SK-N-SH (cell line): ENCODE measurements around the gene DDX39B. TPM values are rescaled to one million over a fixed set of nuclear protein-coding genes. Genes with fewer than 3 reads are reported as not detected.
"Not testable (repeated sequence)": the region's sequence is repeated elsewhere in the genome, so short reads cannot be mapped to it uniquely, and the experiment has no call there.

Experiments
- CTCF ChIA-PET: fragments of 300-600, 350-600 bp; formaldehyde crosslinking; extraction: SDS; loops from one replicate; lab custom pipeline; 2021; lab: Yijun Ruan, JAX
- POLR2A ChIA-PET: fragments of 350-600 bp; sonication (Branson Sonifier 250); formaldehyde crosslinking; extraction: SDS; loops from one replicate; lab custom pipeline; 2020; ENCODE audit warnings: antibody characterized with exemption, inconsistent platforms; lab: Yijun Ruan, JAX
- DNase-seq: peaks from one replicate; pipeline ENCODE4 v3.0.0; 2012
- H2AFZ ChIP-seq: fragments of 200-600 bp; sonication (generic); 2 replicates; pipeline ENCODE4 v1.8.1; 2016; ENCODE audit warnings: antibody characterized with exemption, mild to moderate bottlenecking, low read depth
- H3F3A ChIP-seq: fragments of 200-600 bp; sonication (generic); replicated peaks from 2 replicates; pipeline ENCODE3; 2016; ENCODE audit warnings: antibody characterized with exemption, mild to moderate bottlenecking; ENCODE audit not compliant: insufficient read depth
- H3K27ac ChIP-seq, 2 experiments: fragments of 200-500 bp in 1 of 2; fragments of 200-600 bp in 1 of 2; sonication (Bioruptor generic) in 1 of 2; sonication (generic), shearing (Covaris generic) in 1 of 2; 2 replicates each; pipeline versions ENCODE4 v1.5.1 to v1.6.1; 2014 to 2016; ENCODE audit warnings: low read depth in 2 of 2, inconsistent platforms in 1 of 2, low read length in 1 of 2, mild to moderate bottlenecking in 1 of 2, mixed read lengths in 1 of 2
- H3K27me3 ChIP-seq: fragments of 200-600 bp; sonication (generic), shearing (Covaris generic); 2 replicates; pipeline ENCODE4 v1.6.1; 2016; ENCODE audit warnings: mixed run types; ENCODE audit not compliant: insufficient read depth
- H3K36me3 ChIP-seq, 2 experiments: fragments of 200-500 bp in 1 of 2; fragments of 200-600 bp in 1 of 2; sonication (Bioruptor generic) in 1 of 2; sonication (generic) in 1 of 2; replicated peaks in 1 of 2; 2 replicates each; pipeline versions ENCODE3 to v1.5.1; 2014 to 2016; ENCODE audit warnings: low read length in 1 of 2, mild to moderate bottlenecking in 1 of 2; ENCODE audit not compliant: insufficient read depth in 2 of 2, control insufficient read depth in 1 of 2
- H3K4me1 ChIP-seq, 2 experiments: fragments of 200-500 bp in 1 of 2; fragments of 200-600 bp in 1 of 2; sonication (Bioruptor generic) in 1 of 2; sonication (generic), shearing (Covaris generic) in 1 of 2; 2 replicates each; pipeline versions ENCODE4 v1.5.1 to v1.6.1; 2014 to 2016; ENCODE audit warnings: low read depth in 1 of 2, low read length in 1 of 2, mixed run types in 1 of 2; ENCODE audit not compliant: insufficient read depth in 2 of 2, control insufficient read depth in 1 of 2
- H3K4me2 ChIP-seq: fragments of 200-600 bp; sonication (generic), shearing (Covaris generic); 2 replicates; pipeline ENCODE4 v1.6.1; 2017; ENCODE audit warnings: mixed run types
- H3K4me3 ChIP-seq, 2 experiments: fragments of 200-500 bp in 1 of 2; fragments of 200-600 bp in 1 of 2; sonication (Bioruptor generic) in 1 of 2; sonication (generic), shearing (Covaris generic) in 1 of 2; 2 replicates each; pipeline versions ENCODE4 v1.5.1 to v1.8.1; 2014 to 2016; ENCODE audit warnings: low read depth in 2 of 2, inconsistent platforms in 1 of 2, low read length in 1 of 2, mild to moderate bottlenecking in 1 of 2, mixed read lengths in 1 of 2, moderate library complexity in 1 of 2
- H3K79me2 ChIP-seq: fragments of 200-600 bp; sonication (generic); 2 replicates; pipeline ENCODE4 v1.8.1; 2017; ENCODE audit warnings: mild to moderate bottlenecking; ENCODE audit not compliant: insufficient read depth
- H3K9ac ChIP-seq: fragments of 200-600 bp; sonication (generic); 2 replicates; pipeline ENCODE4 v1.6.1; 2017; ENCODE audit warnings: mixed run types
- H3K9me2 ChIP-seq: fragments of 200-600 bp; sonication (generic); 2 replicates; pipeline ENCODE4 v1.6.1; 2017; ENCODE audit warnings: mixed run types
- H3K9me3 ChIP-seq: fragments of 200-600 bp; sonication (generic); 2 replicates; pipeline ENCODE4 v1.6.1; 2017; ENCODE audit warnings: mixed run types, mild to moderate bottlenecking, moderate library complexity
- H4K20me1 ChIP-seq: fragments of 200-600 bp; sonication (generic); 2 replicates; pipeline ENCODE4 v1.6.1; 2017; ENCODE audit warnings: mild to moderate bottlenecking, mixed run types; ENCODE audit not compliant: insufficient read depth
- CTCF ChIP-seq: fragments of 200-600 bp; sonication (generic); IDR thresholded peaks from 2 replicates; pipeline ENCODE4 v1.6.1; 2017; ENCODE audit warnings: antibody characterized with exemption, mild to moderate bottlenecking, moderate library complexity
- JUND ChIP-seq: IDR thresholded peaks from 2 replicates; pipeline ENCODE4 v1.4.0; 2012
- NRF1 ChIP-seq: IDR thresholded peaks from 2 replicates; pipeline ENCODE4 v1.6.1; 2012; ENCODE audit warnings: low read depth, mild to moderate bottlenecking, low read length
- RXRA ChIP-seq: IDR thresholded peaks from 2 replicates; pipeline ENCODE4 v1.4.0; 2012; ENCODE audit warnings: low read depth, mild to moderate bottlenecking, borderline replicate concordance
- TCF12 ChIP-seq: IDR thresholded peaks from 2 replicates; pipeline ENCODE4 v1.4.0; 2012
- TEAD4 ChIP-seq: IDR thresholded peaks from 2 replicates; pipeline ENCODE4 v1.4.0; 2012; ENCODE audit warnings: mild to moderate bottlenecking, borderline replicate concordance; ENCODE audit not compliant: insufficient read depth
- YY1 ChIP-seq: IDR thresholded peaks from 2 replicates; pipeline ENCODE4 v1.4.0; 2012; ENCODE audit warnings: low read depth, mild to moderate bottlenecking
- WGBS: methylation state at CpG from one replicate; pipeline ENCODE4 v1.1.6; 2017; ENCODE audit warnings: low lambda C conversion rate; 5-methylcytosine and 5-hydroxymethylcytosine counted together
- polyA plus RNA-seq, 3 experiments: library from polyadenylated mRNA; depleted of rRNA; stranded (reverse); fragments of >200 nt; gene quantifications; 2 replicates each; pipeline ENCODE4 v1.2.3, GENCODE V29; 2012
- TF ChIP-seq, protein P1 (sequence below): IDR thresholded peaks from 2 replicates; pipeline ENCODE4; 2012

DDX39B gene
- polyA plus RNA-seq, 1 of the 3 experiments (the other 2 are of a cell fraction): 502 TPM

DNA sequence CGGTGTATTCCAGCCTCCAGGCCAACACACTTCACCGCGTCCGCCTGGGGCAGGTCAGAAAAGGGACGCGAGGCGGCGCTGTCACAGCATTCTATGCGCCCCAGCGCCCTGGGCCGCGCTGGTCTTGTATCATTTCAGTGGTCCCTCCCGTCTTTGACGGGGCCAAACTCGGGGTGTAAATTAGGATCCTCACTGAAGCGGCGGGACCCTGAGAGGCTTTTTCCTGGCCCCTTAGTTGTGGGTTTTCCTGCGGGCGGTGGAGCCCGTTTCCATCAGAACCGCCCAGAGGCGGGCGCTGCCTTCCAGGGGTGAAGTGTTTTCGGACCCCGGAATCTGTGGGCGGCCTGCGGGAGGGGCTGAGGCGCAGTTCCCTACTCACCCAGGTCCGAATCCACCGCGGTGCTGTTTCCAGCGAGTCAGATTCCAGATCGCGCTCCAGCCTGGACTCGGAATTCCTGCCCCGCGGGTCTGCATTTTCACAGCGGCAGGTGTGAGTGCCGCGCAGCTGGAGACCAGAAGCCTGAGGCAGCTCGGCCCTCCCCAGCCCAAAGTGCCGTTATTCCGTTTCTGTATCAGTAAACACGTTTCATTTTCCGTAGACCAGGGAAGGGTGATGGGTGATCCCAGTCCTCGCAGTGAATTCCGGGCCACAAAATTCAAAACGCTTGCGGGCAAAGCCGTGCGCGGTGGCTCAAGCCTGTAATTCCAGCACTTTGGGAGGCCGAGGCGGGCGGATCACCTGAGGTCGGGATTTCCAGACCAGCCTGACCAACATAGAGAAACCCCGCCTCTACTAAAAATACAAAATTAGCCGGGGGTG is 47.7 kb downstream of the DDX39B start (continued):
- TF ChIP-seq CTCF (peak; percentile 80), TCF12 (no peak), YY1 (no peak), TEAD4 (no peak), JUND (no peak), NRF1 (no peak)
- TF ChIP-seq, protein P1, sequence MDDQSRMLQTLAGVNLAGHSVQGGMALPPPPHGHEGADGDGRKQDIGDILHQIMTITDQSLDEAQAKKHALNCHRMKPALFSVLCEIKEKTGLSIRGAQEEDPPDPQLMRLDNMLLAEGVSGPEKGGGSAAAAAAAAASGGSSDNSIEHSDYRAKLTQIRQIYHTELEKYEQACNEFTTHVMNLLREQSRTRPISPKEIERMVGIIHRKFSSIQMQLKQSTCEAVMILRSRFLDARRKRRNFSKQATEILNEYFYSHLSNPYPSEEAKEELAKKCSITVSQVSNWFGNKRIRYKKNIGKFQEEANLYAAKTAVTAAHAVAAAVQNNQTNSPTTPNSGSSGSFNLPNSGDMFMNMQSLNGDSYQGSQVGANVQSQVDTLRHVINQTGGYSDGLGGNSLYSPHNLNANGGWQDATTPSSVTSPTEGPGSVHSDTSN: no peak

DNA sequence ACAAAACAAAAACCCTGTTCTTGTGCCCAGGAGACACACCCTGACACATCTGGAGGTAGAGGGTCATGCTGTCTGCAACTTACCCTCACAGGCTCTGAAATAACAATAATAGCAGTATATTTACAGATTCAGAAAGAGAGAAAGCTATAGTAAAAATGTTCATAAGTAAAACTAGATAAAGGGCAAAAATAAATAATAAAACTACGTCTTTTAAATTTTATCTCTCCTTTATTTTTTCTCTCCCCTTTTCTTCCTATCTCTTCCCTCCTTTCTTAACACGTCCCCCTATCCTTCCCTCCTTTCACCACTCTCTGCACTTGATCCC is 48.3 kb downstream of the DDX39B start:
- Histone ChIP-seq H3F3A (peaks cover 21% of the 10 kb centered on the region), H3K4me2 (peak overlapping the region; percentile 84; the same call in 1 of the 2 replicates), H3K4me3 (peak overlapping the region in 1 of 2 experiments; percentile 80; a peak in 1 of 4 replicates)
- CTCF ChIA-PET: interaction anchor here (1.0 to 6.8 kb wide), 8 partner anchors 8 to 104 kb away, joined by 3 to 40 read pairs (median 4); partner anchors contain the start of genes ATP6V1G2 and NFKBIL1
- H3K27ac ChIP-seq, H3K79me2 ChIP-seq, H4K20me1 ChIP-seq, H3K9me2 ChIP-seq, H3K36me3 ChIP-seq, DNase-seq, H3K9ac ChIP-seq, H3K27me3 ChIP-seq, H2AFZ ChIP-seq, H3K4me1 ChIP-seq, POLR2A ChIA-PET, H3K9me3 ChIP-seq: not testable (repeated sequence)
- 3% methylated on average over 2 of the region's 2 CpGs for WGBS

GRCh38 chr6:31490115-31490873 is 51.5 kb downstream of the DDX39B start:
- H2AFZ ChIP-seq: no peak overlapping the region
- no peak for DNase-seq
- no peaks in the 10 kb centered on the region for H3K9me2 ChIP-seq
- H3K27ac ChIP-seq: no peak overlapping the region
- no peaks in the 10 kb centered on the region for H4K20me1 ChIP-seq
- H3K79me2 ChIP-seq: no peaks in the 10 kb centered on the region
- CTCF ChIA-PET: interaction anchor here (1.5 kb wide), 1 partner anchor 108 kb away, joined by 6 read pairs; no protein-coding TSS in a partner anchor
- no peak overlapping the region for H3K9ac ChIP-seq
- H3K4me2 ChIP-seq: no peak overlapping the region
- no peaks in the 10 kb centered on the region; the same call in 1 of the 2 replicates for H3K27me3 ChIP-seq
- POLR2A ChIA-PET: no interaction called here
- no peaks in the 10 kb centered on the region; a peak in 1 of 4 replicates for H3K4me1 ChIP-seq
- peaks cover 11% of the 10 kb centered on the region for H3F3A ChIP-seq
- H3K36me3 ChIP-seq: no peaks in the 10 kb centered on the region
- TF ChIP-seq RXRA: no peak
- no peaks in the 10 kb centered on the region for H3K9me3 ChIP-seq
- H3K4me3 ChIP-seq: no peak overlapping the region
- WGBS: 35% methylated on average over 8 of the region's 16 CpGs
